Suprapubic skin (tissue), 3 donors: ENCODE data around the gene U2SURP.

ENCODE experiments used
- CTCF ChIP-seq, 2 donors: fragments of 200-600 bp in 1 of 2; fragments of 450-650 bp in 1 of 2; sonication (generic) in 1 of 2; IDR thresholded peaks; one replicate each; pipeline ENCODE4 v1.5.1; 2016 to 2019; ENCODE audit warnings: antibody characterized with exemption in 2 of 2, mild to moderate bottlenecking in 1 of 2, moderate library complexity in 1 of 2
- POLR2A ChIP-seq, 2 donors: fragments of 450-650 bp; IDR thresholded peaks; one replicate each; pipeline ENCODE4 v1.6.1; 2017; ENCODE audit warnings: antibody characterized with exemption in 2 of 2, mild to moderate bottlenecking in 2 of 2, moderate library complexity in 2 of 2

GRCh38 chr3:143089965-143090364 lies 88.6 kb downstream of the U2SURP start:
- TF ChIP-seq POLR2A (IDR thresholded peaks at IDR 0.05) (no peak), CTCF (IDR thresholded peaks at IDR 0.05) (no peak)
